HG02623 (cell line): ENCODE results near the gene GBP7.
"Not testable (repeated sequence)": the region's sequence is repeated elsewhere in the genome, so short reads cannot be mapped to it uniquely, and the experiment has no call there.

ENCODE experiments used
- ATAC-seq: cut with Tn5 transposase; IDR thresholded peaks from one replicate; pipeline ENCODE4 v1.9.1; 2021; ENCODE audit warnings: moderate library complexity; ENCODE audit not compliant: unreplicated experiment

The GBP7 gene

GRCh38 chr1:89171067-89171438, 4.8 kb downstream of the GBP7 start:
- no peak for ATAC-seq

- no peak for ATAC-seq
Measured at GRCh38 chr1:89170170-89171066, 5.4 kb downstream of the GBP7 start.

DNA sequence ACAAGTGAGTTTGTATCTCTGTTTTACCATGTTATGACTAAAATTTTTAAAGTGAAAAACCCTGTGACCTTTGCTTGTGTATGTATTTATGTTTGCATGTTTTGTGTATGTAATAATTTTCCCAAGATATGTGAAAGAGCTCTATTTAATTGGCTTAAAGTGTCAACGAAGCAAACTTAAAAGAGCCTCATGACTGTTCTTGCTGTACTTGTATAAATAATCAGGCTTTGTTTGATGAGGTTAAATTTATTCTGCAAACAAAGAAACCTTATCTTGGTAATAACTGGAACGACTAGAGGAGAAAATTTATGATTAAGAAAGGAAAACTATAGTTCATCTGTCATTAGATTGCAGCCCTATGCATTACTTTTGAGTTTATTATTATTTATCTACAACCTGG, 6.6 kb downstream of the GBP7 start:
- ATAC-seq, result no peak

GRCh38 chr1:89167590-89168230, 8.1 kb downstream of the GBP7 start:
- ATAC-seq, result no peak

GRCh38 chr1:89166705-89167104, 9.1 kb downstream of the GBP7 start:
- ATAC-seq, result no peak

- no peak for ATAC-seq
Measured at GRCh38 chr1:89165811-89166210, 10.0 kb downstream of the GBP7 start.

- no peak for ATAC-seq
Measured at GRCh38 chr1:89151047-89151446, 24.8 kb downstream of the GBP7 start.

- no peak for ATAC-seq
Measured at GRCh38 chr1:89149976-89150375, 25.8 kb downstream of the GBP7 start.

DNA sequence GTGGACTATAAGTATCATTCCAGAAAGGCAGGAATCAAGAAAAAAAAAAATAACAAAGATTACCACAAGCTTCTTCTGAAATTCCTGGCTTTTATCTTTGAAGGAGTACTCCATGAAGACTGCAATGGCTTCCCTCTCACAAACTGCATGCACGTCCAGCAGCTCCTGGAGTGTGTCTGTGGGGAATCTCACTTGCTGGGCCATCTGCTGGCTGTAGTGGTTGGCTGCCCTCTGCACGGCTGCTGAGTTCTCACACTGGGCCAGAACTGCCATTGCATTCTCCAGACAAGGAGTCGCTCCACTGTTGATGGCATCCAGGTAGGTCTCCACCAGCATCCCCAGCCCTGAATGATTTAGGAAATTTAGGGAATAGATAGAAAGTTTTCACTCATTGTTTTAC, 26.6 kb downstream of the GBP7 start:
- ATAC-seq, result no peak

GRCh38 chr1:89147678-89148658, 27.8 kb downstream of the GBP7 start:
- ATAC-seq, result no peak

- ATAC-seq, result no peak
Measured at GRCh38 chr1:89146721-89147120, 29.1 kb downstream of the GBP7 start.

DNA sequence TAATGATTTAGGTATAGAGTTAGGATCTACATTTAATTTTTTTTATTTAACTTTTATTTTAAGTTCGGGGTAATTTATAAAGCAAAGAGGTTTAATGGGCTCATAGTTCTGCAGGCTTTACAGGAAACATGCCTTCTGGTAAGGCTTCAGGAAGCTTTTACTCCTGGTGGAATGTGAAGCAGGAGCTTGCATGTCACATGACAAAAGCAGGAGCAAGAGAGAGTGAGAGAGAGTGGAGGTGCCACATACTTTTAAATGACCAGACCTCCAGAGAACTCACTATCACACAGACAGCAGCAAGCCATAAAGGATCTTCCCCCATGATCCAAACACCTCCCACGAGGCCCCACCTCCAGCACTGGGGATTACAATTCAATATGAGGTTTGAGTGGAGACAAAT, 32.3 kb downstream of the GBP7 start:
- no peak for ATAC-seq

GRCh38 chr1:89142160-89142559, 33.6 kb downstream of the GBP7 start:
- no peak for ATAC-seq

GRCh38 chr1:89133747-89134146, 42.1 kb downstream of the GBP7 start:
- no peak for ATAC-seq

DNA sequence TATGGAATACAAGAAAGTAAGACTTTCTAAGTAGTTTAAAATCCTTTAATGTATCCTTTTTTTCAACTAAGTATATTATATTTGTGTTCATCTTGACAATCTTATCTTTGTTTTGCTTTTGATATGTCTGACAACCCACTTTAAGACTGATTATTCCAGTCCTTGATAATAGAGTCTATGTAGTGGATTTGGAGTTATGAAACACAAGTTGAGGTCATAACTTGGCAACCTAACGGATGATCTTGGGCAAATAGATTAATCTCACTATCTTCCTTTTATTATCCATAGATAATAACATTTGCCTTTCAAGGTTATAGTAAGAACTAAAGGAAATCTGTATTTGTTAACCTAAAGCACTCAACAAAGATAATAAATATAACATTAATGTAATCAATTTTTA, 45.1 kb downstream of the GBP7 start:
- no peak for ATAC-seq

DNA sequence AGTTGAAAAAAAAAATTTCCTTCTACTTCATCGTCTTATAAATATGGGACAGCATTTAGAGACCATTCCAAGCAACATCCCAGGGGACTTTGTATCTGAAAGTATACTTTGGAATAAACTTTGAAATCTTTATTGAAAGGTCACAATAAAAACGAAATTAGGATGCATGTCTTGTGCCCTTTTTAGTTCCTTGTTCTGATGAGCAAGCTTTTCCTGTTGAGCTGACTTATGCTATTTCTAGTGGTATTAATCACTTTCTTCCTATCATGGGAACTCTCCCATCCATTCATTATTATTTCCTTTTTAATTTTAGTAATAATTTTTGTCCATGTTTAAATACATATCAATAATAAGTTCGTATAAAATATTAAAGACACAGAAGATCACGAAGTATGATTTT, 45.9 kb downstream of the GBP7 start:
- no peak for ATAC-seq

DNA sequence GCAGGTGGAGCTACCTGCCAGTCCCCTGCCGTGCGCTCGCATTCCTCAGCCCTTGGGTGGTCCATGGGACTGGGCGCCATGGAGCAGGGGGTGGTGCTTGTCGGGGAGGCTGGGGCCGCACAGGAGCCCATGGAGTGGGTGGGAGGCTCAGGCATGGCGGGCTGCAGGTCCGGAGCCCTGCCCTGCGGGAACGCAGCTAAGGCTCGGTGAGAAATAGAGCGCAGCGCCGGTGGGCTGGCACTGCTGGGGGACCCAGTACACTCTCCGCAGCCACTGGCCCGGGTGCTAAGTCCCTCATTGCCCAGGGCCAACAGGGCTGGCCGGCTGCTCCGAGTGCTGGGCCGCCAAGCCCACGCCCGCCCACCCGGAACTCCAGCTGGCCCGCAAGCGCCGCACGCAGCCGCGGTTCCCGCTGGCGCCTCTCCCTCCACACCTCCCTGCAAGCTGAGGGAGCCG, 47.8 kb downstream of the GBP7 start:
- ATAC-seq, result not testable (repeated sequence)

GRCh38 chr1:89126602-89127565, 48.9 kb downstream of the GBP7 start:
- ATAC-seq, result not testable (repeated sequence)

DNA sequence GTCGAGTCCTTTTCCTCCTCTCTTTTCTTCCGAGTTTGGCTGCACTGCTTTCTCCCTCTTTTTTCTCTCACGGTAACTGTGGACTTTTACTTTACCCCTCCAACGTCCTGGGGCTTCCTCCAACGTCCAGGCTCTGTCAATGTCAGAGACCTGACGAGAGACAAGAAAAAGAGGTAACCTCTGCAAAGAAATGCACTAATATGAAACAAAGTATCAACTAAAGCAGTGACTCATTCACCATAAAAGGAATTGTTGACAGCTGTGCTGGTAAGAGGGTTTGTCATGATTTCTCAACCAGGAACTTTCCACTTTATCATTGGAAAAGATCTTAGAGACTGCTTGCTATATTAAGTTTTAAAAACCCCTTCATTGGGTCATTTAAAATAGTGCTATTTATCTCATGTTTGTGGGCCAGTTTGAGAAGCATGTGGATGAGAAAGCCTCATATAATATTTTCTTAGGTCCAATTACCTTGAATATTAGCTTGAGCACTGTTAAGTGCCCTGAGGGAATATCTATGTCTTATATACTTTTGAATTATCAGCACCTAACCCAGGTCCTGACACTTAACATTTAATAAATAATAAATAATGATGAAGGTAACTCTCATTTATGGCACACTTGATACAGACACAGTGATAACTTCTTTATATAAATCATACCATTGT, 49.8 kb downstream of the GBP7 start, which contains the start of gene GBP2:
Gene GBP2, minus strand, starts transcription at position 202 of the 668 bp plus-strand sequence. CDS start 4,148 bp downstream, outside the sequence.
- peak; percentile 77 for ATAC-seq
